Stimulated activated CD4-positive, alpha-beta T cell treated with anti-CD3 and anti-CD28 coated beads, Interleukin-2, amount 100 ng/mL, for 24 hours (primary cell): ENCODE data around the gene CXCL17.

Source experiments
- DNase-seq, 2 donors: peaks; one replicate each; pipeline ENCODE4 v3.0.0-alpha.2; 2020

CXCL17 gene

GRCh38 chr19:42397263-42398166, 45.2 kb downstream of the CXCL17 start:
- DNase-seq, result no peak

- peak; percentile 95 to 98 for DNase-seq
These were observed 46.1 kb downstream of the CXCL17 start for GRCh38 chr19:42396381-42397262.

GRCh38 chr19:42394751-42395150, 48.0 kb downstream of the CXCL17 start:
- DNase-seq, result no peak

GRCh38 chr19:42392165-42392564, 50.6 kb downstream of the CXCL17 start:
- DNase-seq, result no peak

- DNase-seq, result no peak
These were observed 52.8 kb downstream of the CXCL17 start, which contains the start of gene CNFN for GRCh38 chr19:42389899-42390298. Gene CNFN (minus strand): TSS chr19:42390297. CDS start chr19:42389037, 1,260 bp downstream.

- no peak for DNase-seq
These were observed 53.8 kb downstream of the CXCL17 start for GRCh38 chr19:42388851-42389489.

GRCh38 chr19:42386974-42387707, 55.6 kb downstream of the CXCL17 start:
- peak; percentile 70 to 79 for DNase-seq

- DNase-seq, result no peak
These were observed 62.6 kb downstream of the CXCL17 start for GRCh38 chr19:42380155-42380554.
